HG02943 (cell line): Measurements from ENCODE around the gene MKLN1.
"Not testable (repeated sequence)": the region's sequence is repeated elsewhere in the genome, so short reads cannot be mapped to it uniquely, and the experiment has no call there.

Experiments used
- ATAC-seq: cut with Tn5 transposase; IDR thresholded peaks from one replicate; pipeline ENCODE4 v1.9.1; 2021; ENCODE audit warnings: mild to moderate bottlenecking, low read depth, moderate library complexity; ENCODE audit not compliant: unreplicated experiment

MKLN1 gene

DNA sequence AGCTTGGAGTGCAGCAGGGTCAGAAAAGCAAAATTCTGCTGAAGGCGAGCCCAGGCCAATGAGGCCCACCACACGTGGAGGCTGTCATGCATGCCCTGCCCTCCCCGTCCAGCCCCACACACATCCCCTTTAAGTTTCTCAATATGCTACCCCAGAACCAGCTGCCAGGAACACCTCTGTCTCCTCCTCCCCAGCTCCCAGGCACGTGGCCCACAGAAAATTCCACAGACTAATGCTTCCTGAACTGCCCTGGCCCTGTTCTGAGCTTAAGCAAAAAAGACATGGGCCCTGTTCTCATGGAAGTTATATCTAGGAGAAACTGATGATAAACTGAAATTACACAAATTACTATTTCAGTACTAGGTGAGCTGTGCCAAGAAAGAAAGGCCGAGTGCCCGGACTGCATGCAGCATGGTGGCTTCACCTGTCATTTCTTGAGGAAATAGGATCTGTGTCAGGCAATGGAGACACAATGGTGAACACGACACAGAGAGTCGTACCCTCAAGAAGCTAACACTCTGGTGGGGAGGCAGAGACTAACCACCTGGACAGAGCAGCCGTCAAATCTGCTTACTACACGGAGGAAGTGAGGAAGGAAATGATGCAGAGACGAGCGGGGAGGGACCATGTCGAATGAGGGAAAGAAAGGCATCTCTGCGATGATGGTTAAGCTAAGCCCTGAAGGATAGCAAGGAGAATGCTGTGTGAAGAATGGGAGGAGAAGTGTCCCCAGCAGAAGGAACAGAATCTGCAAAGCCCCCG, 184.3 kb downstream of the MKLN1 start:
- no peak for ATAC-seq

DNA sequence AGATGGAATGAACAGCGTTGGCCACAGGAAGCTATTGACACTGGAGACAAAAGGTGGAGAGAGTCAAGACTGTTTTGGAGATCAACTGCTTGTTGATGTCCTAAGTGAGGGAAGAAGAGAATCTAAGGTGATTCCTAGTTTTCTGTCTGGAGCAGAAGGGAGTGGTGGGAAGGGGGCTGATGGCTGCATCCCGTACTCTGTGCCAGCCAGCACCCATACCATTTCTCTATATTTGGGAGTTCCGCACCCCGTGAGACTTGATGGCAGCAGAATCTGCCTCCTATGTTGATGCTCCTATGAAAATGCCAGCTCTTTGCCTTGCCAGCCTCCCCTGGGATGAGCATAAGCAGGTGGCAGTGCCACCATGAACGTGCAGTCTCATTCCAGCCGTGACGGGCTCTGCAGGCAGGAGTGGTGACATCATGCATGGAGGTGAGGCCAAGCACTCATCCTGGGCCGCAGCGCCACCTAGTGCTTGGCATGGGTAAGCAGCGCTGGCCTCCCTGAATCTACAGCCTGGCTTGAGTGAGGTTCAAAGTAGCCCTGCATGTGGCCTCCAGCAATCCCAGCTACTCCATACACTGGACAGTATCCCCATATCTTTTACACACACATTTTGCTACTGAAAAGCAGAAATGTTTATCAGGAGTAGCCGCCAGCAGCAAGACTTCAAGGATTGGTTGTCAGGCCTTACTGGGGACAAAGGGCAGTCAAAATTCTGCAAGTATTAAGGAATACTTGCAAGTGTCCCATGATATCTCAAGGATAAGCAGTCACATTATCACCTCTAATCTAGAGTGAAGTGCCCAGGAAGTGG, 185.8 kb downstream of the MKLN1 start:
- peak; percentile 83 for ATAC-seq

DNA sequence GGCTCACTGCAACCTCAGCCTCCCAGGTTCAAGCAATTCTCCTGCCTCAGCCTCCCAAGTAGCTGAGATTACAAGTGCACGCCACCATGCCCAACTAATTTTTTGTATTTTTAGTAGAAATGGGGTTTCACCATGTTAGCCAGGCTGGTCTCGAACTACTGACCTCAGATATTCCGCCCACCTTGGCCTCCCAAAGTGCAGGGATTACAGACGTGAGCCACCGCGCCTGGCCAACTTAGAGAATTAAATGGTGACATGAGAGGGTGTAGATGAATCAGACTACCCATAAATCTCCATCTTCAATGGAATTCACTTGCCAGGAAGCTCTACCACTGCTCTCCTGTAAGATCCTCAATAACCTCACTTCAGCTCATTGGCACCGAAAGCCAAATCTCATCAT, 187.8 kb downstream of the MKLN1 start:
- not testable (repeated sequence) for ATAC-seq

DNA sequence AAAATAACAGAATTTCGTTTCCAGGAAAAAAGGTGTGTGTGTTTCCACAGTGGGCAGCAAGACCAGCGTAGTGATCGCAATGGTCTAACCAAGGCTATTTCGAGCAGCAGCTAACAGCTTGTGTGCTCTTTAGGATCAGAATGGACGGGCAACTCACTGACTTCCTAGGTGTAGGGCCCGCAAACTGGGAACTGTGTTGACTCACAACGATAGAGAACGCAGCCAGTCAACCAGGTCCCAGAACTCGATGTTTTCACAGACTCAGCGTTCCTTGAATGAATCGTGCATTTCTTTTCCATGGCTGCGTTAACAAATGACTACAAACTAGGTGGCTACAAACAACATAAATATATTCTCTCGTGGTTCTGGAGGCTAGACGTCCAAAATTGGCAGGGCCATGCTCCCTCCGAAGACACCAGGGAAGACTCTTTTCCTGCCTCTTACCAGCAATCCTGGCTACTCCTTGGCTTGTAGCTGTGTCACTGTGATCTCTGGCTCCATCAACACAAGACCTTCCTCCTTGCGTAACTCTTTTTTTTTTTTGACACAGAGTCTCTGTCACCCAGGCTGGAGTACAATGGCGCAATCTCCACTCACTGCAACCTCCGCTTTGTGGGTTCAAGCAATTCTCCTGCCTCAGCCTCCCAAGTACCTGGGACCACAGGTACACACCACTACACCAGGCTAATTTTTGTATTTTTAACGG, 189.7 kb downstream of the MKLN1 start:
- no peak for ATAC-seq

DNA sequence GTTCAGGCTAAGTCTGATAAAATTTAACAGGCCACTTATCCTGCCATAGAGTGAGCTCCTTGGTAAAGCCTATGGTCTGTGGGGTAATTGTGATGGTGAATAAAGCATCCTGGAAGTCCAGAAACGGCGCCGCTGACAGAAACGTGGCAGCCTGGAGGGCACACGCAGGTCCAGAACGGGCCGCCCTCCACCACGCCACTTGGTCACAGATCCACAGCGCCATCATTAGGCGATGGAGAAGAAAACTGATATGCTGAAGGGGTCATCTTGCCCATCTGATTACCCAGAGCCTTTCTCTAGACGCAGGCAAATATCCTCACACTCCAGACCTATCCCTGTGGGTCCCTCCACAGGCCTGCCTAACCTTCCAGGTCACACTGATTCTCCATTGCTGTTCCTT, 190.9 kb downstream of the MKLN1 start:
- ATAC-seq, result no peak

DNA sequence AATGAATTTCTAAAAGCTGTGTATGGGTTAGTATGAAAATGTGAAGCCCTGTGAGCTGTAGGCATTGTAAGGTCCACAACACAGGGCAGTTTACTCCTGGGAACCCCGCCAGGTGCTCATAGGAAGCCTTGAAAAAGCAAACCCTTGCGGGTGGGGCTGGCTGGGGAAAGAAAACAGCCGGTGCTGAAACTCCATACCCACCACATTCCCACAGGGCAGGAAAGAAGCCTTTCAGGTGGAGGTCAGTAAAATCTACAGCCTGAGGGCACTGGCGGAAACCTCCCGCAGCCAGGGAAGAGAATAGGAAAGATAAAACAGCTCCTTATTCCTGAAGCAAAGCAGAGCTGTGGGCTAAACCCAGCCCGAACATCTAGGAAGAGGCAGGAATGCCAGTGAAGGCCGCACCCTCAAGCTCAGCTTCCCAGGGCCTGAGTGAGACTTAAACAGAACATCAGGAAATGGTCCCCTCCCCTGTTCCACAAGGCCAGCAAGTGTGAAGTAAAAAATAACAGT, 194.0 kb downstream of the MKLN1 start:
- no peak for ATAC-seq

DNA sequence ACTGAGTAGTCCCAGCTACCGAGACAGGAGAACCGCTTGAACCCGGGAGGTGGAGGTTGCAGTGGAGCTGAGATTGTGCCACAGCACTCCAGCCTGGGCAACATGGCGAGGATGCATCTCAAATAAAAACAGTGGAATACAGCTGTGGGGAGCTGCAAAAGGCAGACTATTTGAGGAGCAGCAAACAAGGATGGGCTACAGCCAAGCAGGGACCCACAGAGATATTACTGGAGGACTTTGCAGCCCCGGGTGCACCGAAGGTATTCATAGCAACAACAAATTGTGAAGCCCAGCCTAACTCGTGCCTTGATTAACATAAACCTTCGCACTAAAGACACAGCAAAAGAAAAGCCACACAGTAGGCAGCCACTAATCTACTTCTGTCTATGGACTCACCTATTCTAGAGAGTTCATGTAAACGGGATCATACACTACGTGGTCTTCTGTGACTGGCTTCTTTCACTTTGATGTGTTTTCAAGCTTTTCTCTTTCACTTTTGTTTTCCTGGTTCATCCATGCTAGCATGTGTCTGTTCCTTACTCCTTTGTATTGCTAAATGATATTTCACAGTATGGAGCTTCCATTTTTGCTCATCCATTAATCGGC, 194.8 kb downstream of the MKLN1 start:
- no peak for ATAC-seq

DNA sequence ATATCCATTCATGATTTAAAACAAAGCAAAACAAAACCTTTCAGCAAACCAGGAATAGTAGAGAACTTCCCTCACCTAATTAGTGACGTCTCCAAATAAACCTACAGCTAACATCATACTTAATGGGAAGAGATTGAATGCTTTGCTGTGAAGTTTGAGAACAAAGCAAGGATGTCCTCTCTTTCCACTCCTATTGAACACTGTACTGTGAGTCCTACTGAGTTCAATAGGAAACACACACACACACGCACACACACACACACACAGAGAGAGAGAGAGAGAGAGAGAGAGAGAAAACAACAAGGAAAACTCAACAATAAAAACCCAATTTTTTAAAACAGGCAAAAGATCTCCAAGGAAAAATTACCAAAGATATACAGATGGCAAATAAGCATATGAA, 196.4 kb downstream of the MKLN1 start:
- no peak for ATAC-seq

DNA sequence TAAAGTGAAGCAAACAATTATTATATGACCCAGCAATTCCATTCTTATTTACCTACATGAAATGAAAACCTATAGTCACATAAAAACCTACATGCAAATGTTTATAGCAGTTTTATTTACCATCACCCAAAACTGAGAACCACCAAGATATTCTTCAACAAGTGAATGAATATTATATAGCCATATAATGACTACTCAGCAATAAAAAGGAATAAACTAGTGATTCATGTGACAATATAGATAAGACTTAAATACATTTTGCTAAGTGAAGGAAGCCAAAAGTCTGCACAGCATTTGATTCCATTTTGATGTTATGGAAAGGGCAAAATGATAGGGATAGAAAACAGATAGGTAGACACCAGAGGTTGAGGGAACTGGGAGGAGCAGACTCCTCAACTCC, 197.0 kb downstream of the MKLN1 start:
- no peak for ATAC-seq

DNA sequence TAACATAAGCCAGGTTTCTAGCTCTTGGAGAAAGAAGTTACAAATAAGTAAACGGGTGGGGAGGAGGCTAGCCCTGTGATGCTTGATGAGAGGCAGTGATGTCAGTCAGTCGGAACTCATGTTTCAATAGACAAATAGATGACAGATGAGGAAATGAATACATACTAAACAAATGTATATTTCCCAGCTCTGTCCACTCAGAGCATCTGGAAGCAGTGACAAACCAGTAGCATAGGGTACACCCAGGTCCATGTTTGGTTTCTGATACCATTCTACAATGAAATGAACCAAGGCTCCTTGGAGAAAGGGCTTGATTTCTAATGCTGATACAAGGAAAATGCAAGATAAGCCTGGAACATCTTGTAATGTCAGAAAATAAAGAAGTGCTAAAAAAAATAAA, 198.1 kb downstream of the MKLN1 start:
- no peak for ATAC-seq

DNA sequence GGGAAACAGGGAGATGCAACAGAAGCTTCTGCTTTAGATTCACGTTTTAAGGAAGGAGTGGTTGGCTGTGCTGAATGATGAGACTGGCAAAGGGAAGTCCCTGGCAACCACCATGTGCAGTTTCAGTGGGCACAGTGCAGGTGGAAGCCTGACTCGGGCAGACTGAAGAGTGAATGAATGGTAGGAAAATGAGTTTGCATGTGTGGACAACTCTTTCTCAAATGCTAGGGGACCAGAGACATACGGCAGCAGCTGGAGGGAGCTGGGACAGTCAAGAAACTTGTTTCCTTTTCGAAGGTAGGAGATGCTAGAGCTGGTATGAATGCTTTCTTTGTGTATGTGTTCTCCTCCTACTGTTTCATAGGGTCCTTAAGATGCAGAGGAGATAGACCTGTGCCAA, 199.8 kb downstream of the MKLN1 start:
- no peak for ATAC-seq

DNA sequence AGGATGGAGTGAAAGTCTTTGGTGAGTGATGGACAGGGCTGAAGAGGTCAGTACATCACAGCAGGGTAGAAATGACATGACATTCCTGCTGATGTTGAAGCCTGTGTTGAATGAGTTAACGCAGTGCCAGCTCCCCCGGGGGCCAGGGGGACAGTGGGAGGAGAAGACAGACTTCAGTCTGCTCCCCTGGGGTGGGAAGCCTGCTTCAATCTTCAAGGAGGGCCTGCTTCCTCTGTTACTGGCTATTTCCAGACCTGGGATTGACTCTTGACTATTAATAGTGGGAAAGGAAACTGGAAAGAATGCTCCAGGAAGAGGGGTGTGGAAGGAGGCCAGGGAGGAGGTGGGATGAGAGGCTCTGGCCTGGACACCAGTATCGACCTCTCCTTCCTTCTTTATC, 201.5 kb downstream of the MKLN1 start:
- no peak for ATAC-seq

DNA sequence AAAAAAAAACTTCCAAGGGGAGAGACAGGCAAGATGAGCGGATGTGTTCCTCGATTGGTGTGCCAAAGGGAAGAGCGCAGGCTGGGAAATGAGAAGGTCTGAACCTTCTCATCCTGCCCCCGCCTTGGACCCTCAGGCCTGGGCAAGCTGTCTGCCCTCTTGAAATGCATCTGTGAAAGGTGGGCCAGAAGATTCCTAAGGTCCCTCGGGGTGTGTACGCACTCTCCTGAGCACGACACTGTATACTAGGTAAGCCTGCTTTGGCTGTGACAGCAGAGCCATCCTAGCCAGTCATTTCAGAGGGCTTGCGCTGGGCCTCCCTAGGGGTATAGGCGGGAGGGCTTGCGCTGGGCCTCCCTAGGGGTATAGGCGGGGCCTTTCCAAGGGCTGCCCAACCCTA, 201.9 kb downstream of the MKLN1 start:
- no peak for ATAC-seq

DNA sequence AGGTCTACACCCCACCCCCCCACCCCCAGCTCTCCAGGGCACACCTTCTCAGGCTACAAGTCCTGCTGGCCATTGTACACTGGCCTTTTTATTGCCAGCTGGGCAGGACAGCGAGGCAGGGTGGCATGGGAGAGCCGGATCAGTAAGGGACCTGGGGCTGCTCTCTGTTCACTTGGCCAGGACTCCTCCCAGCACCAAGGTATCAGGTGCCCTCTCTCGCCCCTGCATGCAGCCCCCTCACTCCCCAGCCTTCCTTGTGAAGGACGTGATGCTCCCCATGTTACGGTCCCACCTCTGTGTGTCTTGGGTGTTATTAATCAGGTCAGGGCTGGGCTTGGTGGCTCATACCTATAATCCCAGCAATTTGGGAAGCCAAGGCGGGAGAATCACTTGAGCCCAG, 202.5 kb downstream of the MKLN1 start:
- no peak for ATAC-seq

DNA sequence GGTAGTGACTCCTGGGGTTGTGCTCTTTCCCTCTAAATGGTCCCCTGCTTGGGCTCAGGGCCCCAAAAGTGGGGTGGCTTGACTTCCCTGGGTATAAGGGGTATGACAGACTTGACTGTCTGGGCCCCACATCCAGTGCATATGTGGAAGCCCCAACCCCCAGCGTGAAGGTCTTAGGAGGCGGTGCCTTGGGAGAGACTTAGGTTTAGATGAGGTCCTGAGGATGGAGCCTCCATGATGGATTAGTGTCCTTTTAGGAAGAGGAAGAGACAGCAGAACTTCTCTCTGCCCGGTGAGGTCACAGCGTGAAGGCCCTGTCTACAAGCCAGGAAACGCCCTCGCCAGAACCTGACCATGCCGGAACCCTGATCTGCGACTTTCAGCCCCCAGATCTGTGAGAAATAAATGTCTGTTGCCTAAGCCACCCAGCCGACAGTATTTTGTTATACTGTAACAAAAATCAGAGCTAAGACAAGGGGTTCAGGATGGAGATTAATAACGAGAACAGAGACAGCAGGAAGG, 205.0 kb downstream of the MKLN1 start:
- no peak for ATAC-seq

DNA sequence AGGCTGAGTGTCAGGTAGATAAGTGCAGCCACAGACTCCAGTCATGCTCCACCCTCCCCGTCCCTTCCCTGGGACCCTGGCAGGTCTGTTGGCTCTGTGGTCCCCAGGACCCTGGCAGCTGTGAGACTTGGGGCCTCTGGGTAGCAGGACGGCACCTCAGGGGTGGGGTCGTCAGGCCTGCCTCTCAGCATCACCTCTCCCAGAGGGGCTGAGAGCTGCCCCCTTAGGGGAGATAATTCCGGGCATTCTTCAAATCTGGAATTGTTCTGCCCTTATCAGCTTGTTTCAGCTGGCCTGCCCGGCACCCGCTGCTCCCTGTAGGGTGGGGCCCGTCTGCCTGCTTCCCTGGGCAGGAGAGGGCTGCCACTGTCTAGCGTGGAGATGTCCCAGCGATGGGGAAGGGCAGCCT, 205.5 kb downstream of the MKLN1 start:
- ATAC-seq, result no peak

DNA sequence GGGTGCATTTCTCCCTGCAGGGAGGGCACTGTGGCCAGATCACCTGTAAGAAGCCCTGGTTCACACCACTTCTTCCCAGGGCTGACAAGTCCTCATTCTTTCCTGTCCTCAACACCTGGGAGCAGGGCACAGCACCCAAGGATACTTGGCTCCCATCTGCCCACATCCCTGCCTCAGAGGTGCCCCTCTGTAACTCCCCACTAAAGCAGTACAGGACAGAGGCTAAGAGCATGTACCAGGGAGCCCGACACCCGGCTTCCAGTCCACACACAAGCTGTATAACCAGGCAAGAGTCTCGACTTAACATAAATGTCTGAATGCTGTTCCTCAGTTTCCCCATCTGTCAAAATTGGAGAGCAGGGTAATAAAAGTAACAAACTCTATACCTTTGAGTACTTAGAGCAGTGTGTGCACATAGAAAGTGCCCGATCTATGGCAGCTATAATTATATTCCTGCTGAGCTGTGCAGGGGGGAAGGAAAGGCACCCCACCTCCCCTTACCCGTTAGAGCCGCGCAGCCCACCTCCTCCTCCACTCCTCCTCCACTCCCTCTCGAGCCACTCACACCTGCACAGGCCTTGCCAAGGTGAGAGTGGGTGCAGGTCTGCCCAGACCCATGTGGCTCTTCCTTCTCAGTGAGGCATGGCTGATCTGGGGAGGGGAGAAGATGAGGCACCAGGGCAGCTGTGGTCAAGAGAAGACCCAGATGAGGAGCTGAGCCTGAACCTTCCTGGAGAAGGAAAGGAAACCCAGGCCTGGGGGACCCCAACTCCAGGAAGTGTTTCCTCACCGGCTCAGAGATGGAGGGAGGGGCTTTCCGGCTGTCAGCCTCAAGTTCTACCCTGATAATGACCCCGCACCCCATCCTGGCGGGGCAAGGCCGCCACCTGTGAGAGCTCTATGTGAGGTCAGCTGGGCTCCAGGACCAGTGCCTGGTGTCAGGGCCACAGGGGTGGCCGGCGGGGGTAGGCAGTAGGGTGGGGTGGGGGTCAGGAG, 206.2 kb downstream of the MKLN1 start:
- no peak for ATAC-seq

DNA sequence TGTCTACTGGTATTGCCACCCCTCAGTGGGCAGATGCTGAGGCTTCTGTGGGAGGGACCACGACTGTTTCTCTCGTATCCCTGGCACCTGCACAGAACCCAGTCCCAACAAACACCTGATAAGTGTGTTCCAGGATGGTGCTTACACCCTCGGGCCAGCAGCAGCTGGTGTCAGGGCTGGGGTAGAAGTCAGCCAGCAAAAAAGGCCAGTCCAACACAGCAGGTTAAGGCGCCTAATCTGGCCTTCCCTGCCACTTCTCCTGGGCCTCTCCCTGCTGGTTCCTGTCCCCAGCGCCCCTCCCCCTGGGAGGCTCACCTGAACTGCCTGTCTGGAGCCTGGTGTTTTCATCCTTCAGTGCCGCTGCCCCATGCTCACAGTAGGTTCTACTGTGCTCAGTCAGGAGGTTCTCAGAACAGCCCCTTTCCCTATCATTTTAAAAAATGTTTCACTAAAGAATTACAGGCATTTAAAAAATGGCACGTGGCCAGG, 208.7 kb downstream of the MKLN1 start:
- no peak for ATAC-seq

DNA sequence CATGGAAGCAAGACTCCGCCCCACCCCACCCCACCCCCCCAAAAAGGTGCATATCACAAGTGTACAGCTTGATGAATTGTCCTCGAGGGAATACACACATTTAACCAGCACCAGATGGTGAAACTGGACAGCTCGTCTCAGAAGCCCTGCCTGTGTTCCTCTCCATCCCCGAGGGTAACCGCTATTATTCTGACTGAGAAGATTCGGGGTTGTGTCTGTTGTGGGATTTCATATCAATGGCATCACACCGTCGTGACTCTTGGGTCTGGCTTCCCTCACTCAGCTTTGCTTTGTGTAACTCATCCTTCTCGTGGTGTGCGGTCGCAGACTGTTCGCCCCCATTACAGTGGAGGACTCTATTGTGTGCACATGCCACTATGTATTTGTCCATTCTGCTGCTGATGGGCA, 209.9 kb downstream of the MKLN1 start:
- no peak for ATAC-seq
